ENCODE data around the gene GINS1.
"Not testable (repeated sequence)": the region's sequence is repeated elsewhere in the genome, so short reads cannot be mapped to it uniquely, and the experiment has no call there.

Gene GINS1

DNA sequence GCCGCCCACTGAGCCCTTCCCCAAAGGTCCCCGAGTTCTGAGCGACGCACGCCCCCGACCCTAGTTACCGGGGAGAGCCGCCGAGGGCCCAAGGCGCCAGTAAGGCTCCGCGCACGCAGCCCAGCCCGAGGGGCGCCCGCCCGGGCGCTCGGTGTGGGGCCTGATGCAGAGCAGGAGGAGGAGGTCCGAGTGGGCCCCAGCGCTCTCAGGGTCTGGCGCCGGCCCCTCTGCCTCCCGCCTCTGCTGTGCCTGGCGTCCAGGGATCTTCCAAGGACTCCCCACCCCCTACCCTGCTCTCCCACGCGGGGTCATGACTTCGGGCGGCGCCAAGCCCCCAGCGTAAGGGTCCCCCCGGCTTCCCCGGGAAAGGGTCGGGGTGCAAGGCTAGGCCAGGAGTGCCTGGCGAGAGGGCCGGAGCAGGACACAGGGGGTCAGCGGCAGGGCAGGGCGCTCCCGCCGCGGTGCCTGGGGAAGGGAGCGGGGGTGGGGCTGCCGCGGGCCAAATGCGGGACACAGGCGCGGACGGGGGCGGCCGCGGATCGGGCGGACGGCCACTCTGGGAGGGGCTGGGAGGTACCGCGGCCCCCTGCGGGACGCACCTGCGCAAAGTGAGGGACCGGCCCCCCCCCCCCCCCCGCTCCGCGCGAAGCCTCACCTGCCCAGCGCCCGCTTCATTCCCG lies 17.5 kb upstream of the GINS1 start:
- DNase-seq (ENCODE audit: low read depth), result no peak

- DNase-seq (ENCODE audit: low read depth), result peak; percentile 91
Measured at GRCh38 chr20:25390538-25391528, 16.6 kb upstream of the GINS1 start, which contains the start of gene ABHD12. ABHD12 (minus strand) TSS chr20:25390835; CDS start chr20:25390703, 132 bp downstream.

GRCh38 chr20:25394276-25394675 lies 13.2 kb upstream of the GINS1 start:
- no peak for DNase-seq (ENCODE audit: low read depth)

GRCh38 chr20:25394996-25395395 lies 12.5 kb upstream of the GINS1 start:
- DNase-seq (ENCODE audit: low read depth), result no peak

DNA sequence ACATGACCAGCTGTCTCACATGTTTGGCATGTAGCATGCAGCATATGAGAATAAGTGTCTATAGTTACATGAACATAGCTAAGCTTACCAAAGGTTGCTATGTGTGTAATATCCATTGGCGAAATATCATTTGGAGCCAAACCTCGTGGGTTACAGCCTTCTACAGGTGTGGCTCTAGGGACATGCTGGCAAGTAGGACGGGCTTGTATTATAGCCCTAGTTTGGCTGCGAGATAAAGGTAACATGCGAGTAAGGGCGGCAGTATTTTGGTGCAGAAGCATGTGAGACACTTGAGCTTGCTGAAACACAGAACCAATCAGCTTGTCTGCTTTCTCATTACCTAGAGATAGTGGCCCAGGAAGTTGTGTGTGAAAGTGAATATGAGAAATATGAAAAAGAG lies 10.4 kb upstream of the GINS1 start:
- no peak for DNase-seq (ENCODE audit: low read depth)

- no peak for DNase-seq (ENCODE audit: low read depth)
Measured at GRCh38 chr20:25397821-25398220, 9.7 kb upstream of the GINS1 start.

DNA sequence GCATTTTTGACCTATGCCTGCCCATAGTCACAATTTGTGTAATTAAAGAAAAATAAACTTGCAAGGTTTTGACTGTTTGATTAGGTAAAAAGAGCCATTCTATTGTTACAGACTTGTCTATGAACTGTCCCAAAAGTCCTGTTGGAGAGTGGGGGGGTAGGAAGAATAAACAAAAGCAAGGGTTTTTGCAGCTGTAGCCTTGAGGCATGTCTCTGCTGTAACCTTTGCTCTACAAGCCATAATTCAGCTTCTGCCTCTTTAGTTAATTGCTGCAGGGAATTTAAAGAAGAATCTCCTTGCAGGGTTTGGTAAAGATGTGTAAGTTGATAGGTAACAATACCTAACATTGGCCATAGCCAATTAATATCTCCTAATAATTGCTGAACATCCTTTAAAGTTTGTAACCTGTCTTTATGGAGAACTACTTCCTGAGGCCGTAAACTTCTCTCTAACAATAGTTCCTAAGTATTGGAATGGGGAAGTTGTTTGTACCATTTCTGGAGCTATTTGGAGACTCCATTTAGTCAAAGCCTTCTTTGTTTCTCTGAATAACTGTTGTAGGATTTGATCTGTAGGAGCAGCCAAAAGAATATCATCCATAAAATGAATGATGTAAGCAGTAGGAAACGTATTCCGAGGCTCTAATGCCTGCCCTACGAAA lies 9.0 kb upstream of the GINS1 start:
- DNase-seq (ENCODE audit: low read depth), result no peak

DNA sequence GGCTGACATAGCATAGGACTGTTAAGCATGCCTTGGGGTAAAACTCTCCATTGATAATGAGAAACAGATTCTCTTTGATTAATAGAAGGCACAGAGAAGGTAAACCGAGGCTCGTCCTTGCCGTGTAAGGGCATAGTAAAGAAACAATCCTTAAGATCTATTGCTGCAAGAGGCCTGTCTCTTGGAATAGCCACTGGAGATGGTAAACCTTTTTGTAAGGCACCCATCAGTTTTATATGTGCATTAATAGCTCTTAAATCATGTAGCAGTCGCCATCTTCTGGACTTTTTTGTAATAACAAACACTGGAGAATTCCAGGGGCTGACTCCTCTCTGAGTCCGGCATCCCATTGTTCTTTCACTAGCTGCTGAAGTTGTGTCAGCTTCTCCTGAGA lies 8.4 kb upstream of the GINS1 start:
- no peak for DNase-seq (ENCODE audit: low read depth)

GRCh38 chr20:25400291-25400732 lies 7.2 kb upstream of the GINS1 start:
- not testable (repeated sequence) for DNase-seq (ENCODE audit: low read depth)

GRCh38 chr20:25402583-25402982 lies 4.9 kb upstream of the GINS1 start:
- DNase-seq (ENCODE audit: low read depth), result no peak

DNA sequence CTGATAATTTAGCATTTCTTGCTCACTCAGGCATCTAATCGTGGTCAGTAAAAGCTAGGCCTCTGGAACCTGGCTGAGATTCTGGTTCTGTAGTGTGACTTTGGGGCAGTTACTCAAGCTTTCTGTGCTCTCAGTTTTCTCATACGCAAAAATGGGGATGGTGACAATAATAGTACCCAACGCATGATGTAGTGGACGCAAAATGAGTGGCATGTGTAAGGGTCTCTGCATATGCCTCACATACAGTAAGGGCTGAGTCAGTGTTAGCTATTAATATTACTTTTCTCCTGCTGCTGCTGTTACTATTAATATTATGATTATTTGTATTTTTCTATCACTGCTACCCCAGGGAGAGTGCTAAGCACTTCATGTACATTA lies 686 bp downstream of the GINS1 start:
- DNase-seq (ENCODE audit: low read depth), result no peak

DNA sequence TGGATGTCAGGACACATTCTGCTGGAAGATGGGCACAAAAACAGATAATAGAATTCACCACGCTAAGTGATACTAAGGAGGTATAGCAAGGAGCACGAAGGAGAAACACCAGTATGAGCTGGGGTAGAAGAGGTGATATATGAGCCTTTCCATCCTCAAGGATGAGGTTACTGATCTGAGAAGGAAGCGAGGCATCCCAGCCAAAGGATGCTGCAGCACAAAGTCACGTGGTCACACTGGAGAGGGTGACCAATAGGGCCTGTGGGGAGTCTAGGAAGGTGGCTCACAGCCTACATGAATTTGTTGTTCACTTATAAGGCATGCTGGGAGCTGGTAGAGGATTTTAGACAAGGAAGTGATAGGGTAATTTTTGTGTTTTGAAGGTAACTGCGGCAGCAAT lies 1.4 kb downstream of the GINS1 start:
- no peak for DNase-seq (ENCODE audit: low read depth)

DNA sequence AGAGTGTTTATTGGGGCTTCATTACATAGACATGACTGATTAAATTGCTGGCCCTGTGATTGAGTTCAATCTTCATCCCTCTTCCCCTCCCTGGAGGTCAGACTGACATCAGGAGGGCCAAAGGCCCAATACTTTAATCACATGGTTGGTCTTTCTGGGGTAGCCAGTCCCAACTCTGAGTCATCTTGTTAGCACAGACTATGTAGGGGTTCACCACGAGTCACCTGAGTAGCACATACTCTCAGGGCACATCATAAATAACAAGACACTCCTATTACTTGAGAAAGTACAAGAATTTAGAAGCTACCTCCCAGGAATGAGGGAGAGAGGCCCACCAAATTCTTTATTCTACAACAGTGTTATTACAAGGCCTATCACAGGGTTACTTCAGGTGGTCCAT lies 11.3 kb downstream of the GINS1 start:
- no peak for DNase-seq (ENCODE audit: low read depth)

DNA sequence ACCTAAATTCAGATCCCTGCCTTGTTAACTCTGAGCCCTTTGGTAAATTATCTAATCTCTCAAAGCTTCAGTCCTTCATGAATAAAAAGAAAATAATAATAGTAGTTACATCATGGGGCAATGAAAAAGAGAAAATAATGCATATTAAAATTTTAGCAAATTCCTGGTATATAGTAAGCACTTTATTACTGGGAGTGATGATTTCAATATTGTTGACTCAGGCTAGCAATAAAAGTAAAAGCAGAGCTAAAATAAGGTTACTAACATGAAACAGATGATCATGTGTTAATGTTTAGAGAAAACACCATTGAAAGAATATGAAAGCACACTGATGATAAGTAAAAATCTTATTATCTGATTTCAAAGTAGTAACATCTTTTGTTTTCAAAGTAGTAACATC lies 13.6 kb downstream of the GINS1 start:
- no peak for DNase-seq (ENCODE audit: low read depth)

GRCh38 chr20:25422032-25422431 lies 14.6 kb downstream of the GINS1 start:
- no peak for DNase-seq (ENCODE audit: low read depth)

DNA sequence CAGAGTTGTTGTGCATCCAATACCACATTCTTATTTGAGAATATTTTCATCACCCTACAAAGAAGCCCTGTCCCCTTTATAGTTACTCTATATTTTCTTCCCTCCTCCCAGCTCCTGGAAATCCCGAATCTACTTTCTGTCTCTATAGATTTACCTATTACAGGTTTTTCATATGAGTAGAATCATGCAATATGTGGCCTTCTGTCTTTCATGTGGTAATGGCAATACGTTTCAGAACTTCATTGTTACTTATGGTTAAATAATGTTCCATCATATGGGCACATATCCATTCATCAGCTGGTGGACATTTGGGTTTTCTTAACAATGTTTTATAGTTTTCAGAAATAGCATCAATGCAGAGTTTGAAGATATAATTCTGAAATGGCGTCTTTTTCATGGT lies 17.1 kb downstream of the GINS1 start:
- DNase-seq (ENCODE audit: low read depth), result no peak

DNA sequence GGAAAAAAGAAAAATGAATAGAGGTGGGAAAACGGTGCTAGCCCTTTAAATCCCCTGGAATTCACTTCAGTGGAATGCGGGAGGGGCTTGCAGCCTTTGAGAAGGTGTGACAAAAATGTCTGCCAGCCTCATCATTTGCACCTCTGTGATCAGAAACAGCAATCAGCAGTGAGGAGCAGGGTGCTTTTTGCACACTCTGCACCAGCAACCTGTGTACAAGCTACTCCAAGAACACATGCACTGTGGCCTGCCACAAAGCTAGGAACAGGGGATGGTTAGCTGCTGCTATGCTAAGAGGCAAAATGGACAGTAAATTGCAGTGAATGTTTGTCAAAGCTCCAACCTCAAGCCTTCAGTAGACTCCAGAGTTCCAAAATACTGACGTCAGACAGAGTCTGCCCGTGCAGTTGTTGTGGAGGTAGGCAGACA lies 29.7 kb downstream of the GINS1 start:
- no peak for DNase-seq (ENCODE audit: low read depth)

DNA sequence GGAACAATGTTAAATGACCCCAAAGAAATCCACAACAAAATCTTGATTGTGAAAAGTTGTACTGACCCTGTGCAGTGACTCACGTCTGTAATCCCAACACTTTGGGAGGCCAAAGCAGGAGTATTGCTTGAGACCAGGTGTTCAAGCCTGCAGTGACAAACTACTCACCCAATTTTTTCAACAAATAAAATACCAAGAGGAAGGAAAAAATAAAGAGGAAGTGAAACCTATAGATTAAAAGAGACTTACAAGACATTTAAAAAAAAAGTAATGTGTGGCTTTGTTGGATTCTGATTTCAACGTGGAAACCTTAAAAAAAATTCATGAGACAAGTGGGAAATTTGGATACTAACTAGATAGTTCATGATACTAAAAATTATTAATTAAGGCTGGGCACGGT lies 31.9 kb downstream of the GINS1 start:
- no peak for DNase-seq (ENCODE audit: low read depth)

GRCh38 chr20:25444556-25444955 lies 37.1 kb downstream of the GINS1 start:
- no peak for DNase-seq (ENCODE audit: low read depth)

DNA sequence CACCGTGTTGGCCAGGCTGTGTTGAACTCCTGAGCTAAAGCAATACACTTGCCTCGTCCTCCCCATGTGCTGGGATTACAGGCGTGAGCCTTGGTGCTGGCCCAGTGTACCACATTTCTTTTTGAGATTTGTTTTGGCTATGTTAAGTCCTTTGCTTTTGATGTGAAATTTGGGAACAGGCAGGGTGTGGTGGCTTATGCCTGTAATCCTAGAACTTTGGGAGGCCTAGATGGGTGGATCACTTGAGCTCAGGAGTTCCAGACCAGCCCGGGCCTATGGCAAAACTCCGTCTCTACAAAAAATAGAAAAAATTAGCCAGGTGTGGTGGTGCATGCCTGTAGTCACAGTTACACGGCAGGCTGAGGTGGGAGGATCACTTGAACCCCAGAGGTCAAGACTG lies 40.2 kb downstream of the GINS1 start:
- DNase-seq (ENCODE audit: low read depth), result no peak

DNA sequence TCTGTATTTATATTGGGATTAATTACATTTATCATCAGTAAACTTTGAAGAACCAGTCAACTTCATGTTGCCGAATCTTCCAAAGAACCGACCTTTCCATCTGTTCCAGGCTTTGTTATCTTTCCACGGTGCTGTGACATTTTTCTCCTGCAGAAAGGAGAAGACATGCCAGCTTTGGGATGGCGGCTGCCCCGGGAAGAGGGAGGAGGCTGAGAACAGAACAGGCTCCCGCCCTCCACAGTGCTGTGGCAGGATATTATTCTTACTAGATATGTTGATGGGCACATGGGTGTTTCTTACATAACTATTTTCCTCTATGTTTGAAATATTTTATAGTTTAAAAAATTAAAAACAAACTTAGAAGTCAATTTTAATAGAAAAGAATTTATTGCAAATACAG lies 44.9 kb downstream of the GINS1 start:
- DNase-seq (ENCODE audit: low read depth), result no peak

DNA sequence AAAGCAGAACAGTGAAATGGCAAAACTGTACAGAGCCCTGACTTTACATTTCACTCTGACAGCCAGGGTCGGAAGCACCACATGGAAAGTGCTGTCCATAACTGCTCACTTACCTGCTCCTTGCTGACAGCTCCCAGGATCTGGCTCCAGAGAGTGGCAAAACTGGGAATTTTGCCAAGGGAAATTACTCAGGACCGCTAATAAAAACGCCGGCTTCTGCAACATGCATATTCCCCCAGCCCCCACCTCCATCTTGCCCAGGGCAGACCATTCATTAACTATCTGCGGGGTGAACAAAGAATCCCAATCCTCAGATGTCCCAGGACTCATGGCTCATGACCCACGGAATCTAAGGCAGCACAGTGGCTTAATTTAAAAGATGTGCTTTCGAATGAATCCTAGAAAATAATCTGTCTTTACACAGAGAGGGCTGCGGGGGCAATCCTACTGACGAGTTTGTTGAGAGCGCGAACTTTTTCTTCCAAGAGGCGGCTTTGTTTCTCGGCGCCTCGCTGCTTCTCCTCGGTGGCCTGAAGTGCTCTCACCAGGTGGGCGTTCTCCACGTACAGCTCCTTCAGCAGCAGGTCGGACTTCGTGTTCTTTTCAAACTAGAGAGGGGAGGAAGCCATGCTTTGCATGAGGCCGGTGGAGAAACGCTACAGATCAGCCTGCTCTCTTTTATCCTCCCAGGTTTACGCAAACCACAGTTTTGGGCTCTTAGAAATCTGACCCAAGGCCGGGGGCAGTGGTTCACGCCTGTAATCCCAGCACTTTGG lies 45.8 kb downstream of the GINS1 start:
- no peak for DNase-seq (ENCODE audit: low read depth)
